Activated T-helper 1 cell treated with anti-CD3 and anti-CD28 coated beads, Interleukin-12 subunit alpha, Interleukin-12 subunit beta, Interleukin-2, Interleukin-4 antibody, amounts not matched to agents 30 ng/mL and 10 ng/mL and 1 ng/mL, durations not matched to agents 14 hours and 24 hours and 36 hours (primary cell): ENCODE results near the gene NEK2. TPM values are rescaled to one million over a fixed set of nuclear protein-coding genes. Genes with fewer than 3 reads are reported as not detected.
A peak's percentile ranks its signal among the peaks of the same experiment; 100 is the strongest.
"Not testable (repeated sequence)": the region's sequence is repeated elsewhere in the genome, so short reads cannot be mapped to it uniquely, and the experiment has no call there.

Experiments used
- DNase-seq: peaks from one replicate; pipeline ENCODE4 v3.0.0; 2021; ENCODE audit warnings: low spot score
- H3K27ac Mint-ChIP-seq: one replicate; pipeline ENCODE4 v1.8.0; 2021; ENCODE audit warnings: mild to moderate bottlenecking, mixed read lengths
- H3K27me3 Mint-ChIP-seq: one replicate; pipeline ENCODE4 v1.8.0; 2022; ENCODE audit warnings: mild to moderate bottlenecking, moderate library complexity, mixed read lengths; ENCODE audit not compliant: insufficient read depth
- H3K36me3 Mint-ChIP-seq: one replicate; pipeline ENCODE4 v1.8.0; 2021; ENCODE audit warnings: low read depth, mixed read lengths
- H3K4me1 Mint-ChIP-seq: one replicate; pipeline ENCODE4 v1.8.0; 2021; ENCODE audit warnings: low read depth, mixed read lengths
- H3K4me3 Mint-ChIP-seq: one replicate; pipeline ENCODE4 v1.8.0; 2021; ENCODE audit warnings: mild to moderate bottlenecking, moderate library complexity, mixed read lengths
- H3K9me3 Mint-ChIP-seq: one replicate; pipeline ENCODE4 v1.8.0; 2021; ENCODE audit warnings: mixed read lengths
- intact Hi-C: fragments of 100-400 bp; cut with micrococcal nuclease; formaldehyde crosslinking; loops from one replicate; pipeline ENCODE4 v1.15.1; 2024
- total RNA-seq: library from RNA; stranded (reverse); gene quantifications from 2 replicates; pipeline ENCODE4 v1.2.3, GENCODE V29; 2022

Gene NEK2
- 13.9 and 18.9 TPM in 2 replicates for total RNA-seq

DNA sequence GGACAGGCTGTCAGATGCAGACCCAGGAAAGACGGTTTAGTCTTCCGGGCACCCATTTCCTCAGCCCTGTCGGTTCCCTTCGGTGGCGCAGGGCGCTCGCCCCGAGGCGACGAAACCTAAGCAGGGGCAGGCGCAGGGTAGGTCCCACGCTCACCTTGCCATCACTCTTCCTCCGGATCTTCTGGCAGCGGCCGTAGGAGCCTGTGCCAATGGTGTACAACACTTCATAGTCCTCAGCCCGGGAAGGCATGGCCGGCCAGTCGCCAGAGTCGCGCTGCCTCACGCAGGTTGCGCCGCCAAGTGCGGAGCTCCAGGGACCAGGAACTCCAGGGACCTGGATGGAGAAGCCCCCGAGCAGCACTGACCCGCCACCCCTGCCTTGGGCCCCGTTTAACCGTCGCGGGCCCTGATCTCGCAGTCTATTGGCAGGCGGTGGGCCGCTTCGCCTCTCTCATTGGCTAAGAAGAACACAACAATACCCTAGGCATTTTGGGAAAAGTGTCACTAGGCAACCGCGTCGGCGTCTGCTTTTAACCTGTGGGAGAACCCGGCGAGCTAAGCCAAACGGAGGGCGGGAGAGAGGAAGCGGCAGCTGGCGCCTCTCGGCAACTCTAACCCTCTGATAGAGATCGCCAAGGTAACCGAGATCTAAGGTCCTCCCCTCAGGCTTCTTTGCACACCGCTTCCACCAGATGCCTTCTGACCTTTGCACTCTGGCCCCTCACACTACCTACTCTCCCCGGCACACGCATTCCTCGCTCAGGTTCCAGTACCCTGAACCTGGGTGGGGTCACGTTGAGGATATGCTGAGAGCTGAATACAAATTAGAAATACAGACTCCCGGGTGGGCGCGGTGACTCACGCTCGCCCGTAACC, at the start of gene NEK2:
TSS of gene NEK2 (minus strand) at position 392 of the 876 bp plus-strand sequence. CDS start at position 250, 142 bp downstream.
- H3K4me3 Mint-ChIP-seq, result peak within 1 kb of the TSS; percentile 95
- no peaks in the 10 kb centered on the region for H3K27me3 Mint-ChIP-seq
- H3K9me3 Mint-ChIP-seq, result no peaks in the 10 kb centered on the region
- H3K27ac Mint-ChIP-seq, result peak within 1 kb of the TSS; percentile 80
- H3K4me1 Mint-ChIP-seq, result peaks cover 42% of the 10 kb centered on the region
- H3K36me3 Mint-ChIP-seq, result peaks cover 17% of the 10 kb centered on the region
- peak; percentile 87 for DNase-seq
- intact Hi-C loops, result loop anchor here (1.0 to 10.0 kb wide), 7 partner anchors 96 to 1918 kb away; partner anchors contain the start of genes ANGEL2, DTL, INTS7 and NSL1

DNA sequence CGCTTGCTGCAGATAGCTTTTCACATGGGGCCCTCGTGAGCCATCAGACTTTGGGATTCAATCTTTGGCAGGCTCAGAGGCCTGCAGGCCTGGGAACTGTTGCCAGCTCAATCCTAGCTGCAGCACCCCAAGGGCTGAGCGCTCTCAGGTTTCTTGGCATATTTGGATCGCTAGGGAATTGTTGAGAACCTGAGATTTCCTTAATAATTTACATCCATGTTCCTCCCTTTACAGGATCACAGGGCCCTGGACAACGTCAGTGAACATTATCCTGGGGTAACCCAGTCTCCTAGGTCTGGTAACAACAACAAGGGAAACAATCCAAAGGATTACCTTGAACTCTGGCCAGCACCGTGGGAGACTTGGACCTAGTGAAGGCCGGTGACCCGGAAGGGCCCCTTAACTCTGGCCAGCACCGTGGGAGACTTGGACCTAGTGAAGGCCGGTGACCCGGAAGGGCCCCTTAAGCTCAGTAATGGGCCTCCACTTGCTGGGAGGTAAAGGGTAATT, 49.3 kb upstream of the NEK2 start:
- Mint-ChIP-seq H3K27ac (no peak overlapping the region), H3K4me3 (no peak overlapping the region), H3K27me3 (peaks cover 13% of the 10 kb centered on the region), H3K4me1 (no peaks in the 10 kb centered on the region), H3K9me3 (no peaks in the 10 kb centered on the region), H3K36me3 (no peaks in the 10 kb centered on the region)
- DNase-seq, result no peak
- intact Hi-C loops, result no loop called here

- no peak for DNase-seq
- H3K27ac Mint-ChIP-seq, result no peak overlapping the region
- H3K9me3 Mint-ChIP-seq, result no peaks in the 10 kb centered on the region
- no peaks in the 10 kb centered on the region for H3K36me3 Mint-ChIP-seq
- intact Hi-C loops, result no loop called here
- H3K4me1 Mint-ChIP-seq, result no peaks in the 10 kb centered on the region
- H3K4me3 Mint-ChIP-seq, result no peak overlapping the region
- peaks cover 13% of the 10 kb centered on the region for H3K27me3 Mint-ChIP-seq
These were observed 47.9 kb upstream of the NEK2 start for GRCh38 chr1:211723273-211723672.

DNA sequence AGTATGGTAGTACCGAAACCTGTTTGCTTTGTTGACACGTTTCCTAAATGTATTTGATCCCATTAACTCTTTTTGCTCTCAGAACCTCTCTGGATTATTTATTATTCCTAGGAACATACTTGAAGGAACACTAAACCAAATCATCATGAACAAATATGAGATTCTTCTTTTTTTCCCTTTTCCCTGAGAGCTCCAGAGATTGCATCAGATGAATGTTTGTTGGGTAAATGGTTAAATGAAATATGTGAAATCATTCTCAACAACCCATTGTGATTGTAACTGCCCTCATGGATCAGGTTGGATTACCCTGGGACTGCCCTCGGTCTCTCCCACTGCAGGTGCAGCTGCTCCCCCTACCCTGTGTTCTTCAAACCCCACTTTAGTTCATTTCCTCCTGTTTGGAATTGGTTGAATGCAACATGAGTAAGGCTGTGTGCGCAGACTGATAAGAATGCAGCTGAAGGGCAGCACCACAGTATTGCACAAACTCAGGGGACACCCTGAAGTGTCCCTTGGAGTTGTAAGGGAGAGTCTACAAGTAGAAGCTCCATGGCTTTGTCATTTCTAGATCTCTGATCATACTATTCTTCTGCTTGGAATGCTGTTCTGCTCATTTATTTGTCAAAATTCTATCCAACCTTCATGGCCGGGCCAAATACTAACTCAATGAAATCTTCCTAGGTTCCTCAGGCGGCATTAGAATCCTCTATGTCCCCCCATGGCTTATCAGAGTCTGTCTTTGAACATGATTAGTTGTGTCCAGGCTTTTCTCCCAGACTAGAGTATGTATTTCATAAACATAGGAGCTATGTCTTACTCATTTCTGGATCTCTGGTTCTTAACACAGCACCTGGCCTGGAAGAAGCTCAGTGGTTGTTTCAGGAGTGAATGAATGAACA, 47.1 kb upstream of the NEK2 start:
- Mint-ChIP-seq H3K4me3 (no peak overlapping the region), H3K4me1 (no peaks in the 10 kb centered on the region), H3K27me3 (peaks cover 16% of the 10 kb centered on the region), H3K9me3 (no peaks in the 10 kb centered on the region), H3K27ac (no peak overlapping the region), H3K36me3 (no peaks in the 10 kb centered on the region)
- no peak for DNase-seq
- intact Hi-C loops, result no loop called here

DNA sequence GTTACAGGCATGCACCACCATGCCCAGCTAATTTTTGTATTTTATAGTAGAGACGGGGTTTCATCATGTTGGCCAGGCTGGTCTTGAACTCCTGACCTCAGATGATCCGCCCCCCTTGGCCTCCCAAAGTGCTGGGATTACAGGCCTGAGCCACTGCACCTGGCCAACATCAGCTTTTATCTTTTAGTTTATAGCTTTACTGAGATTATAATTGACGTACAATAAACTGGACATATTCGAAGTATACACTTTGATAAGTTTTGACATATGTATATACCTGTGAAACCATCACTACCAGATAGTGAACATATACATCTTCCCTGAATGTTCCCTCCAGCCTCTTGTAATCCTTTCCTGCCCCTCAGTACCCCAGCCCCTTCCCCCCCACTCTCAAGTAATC, 41.1 kb upstream of the NEK2 start:
- H3K27ac Mint-ChIP-seq, H3K9me3 Mint-ChIP-seq, DNase-seq, H3K4me3 Mint-ChIP-seq, H3K36me3 Mint-ChIP-seq, H3K27me3 Mint-ChIP-seq, intact Hi-C loops, H3K4me1 Mint-ChIP-seq: not testable (repeated sequence)

- H3K27me3 Mint-ChIP-seq, result peaks cover 6% of the 10 kb centered on the region
- H3K9me3 Mint-ChIP-seq, result peaks cover 3% of the 10 kb centered on the region
- DNase-seq, result no peak
- H3K27ac Mint-ChIP-seq, result no peak overlapping the region
- H3K36me3 Mint-ChIP-seq, result no peaks in the 10 kb centered on the region
- no peak overlapping the region for H3K4me3 Mint-ChIP-seq
- H3K4me1 Mint-ChIP-seq, result no peaks in the 10 kb centered on the region
- intact Hi-C loops, result no loop called here
These were observed 40.5 kb upstream of the NEK2 start for GRCh38 chr1:211715971-211716370.

DNA sequence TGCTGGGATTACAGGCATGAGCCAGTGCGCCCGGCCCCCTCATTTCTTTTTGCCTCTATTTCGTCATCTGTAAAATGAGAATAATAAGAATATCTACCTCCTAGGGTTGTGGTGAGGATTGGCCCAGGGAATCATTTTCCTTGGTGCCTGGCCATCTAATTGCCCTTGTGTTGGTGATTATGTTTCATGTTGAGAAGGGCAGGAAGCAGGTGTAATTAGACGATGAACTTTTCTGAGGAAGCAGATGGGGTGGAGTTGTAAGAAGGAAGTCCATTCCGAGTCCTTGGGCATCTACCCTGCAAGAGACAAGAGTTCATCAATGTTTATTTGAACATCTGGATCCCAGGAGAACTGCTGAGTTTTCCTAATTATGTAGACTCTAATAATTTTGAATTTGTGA, 38.7 kb upstream of the NEK2 start:
- Mint-ChIP-seq H3K36me3 (no peaks in the 10 kb centered on the region), H3K4me3 (no peak overlapping the region), H3K4me1 (no peaks in the 10 kb centered on the region), H3K27ac (no peak overlapping the region), H3K9me3 (peaks cover 3% of the 10 kb centered on the region), H3K27me3 (peaks cover 6% of the 10 kb centered on the region)
- intact Hi-C loops, result no loop called here
- DNase-seq, result no peak

DNA sequence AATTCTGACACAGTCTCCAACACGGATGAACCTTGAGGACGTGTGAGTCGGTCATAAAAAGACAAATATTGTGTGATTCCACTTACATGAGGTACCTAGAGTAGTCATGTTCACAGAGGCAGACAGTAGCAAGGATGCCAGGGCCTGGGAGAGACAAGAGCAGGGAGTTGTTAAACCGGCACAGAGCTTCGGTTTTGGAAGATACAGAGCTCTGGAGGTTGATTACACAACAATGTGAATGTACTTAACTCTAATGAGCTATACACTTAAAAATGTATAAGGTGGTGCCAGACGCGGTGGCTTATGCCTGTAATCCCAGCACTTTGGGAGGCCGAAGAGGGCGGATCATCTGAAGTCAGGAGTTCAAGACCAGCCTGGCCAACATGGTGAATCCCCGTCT, 37.8 kb upstream of the NEK2 start:
- intact Hi-C loops, result no loop called here
- DNase-seq, result no peak
- no peaks in the 10 kb centered on the region for H3K4me1 Mint-ChIP-seq
- peaks cover 3% of the 10 kb centered on the region for H3K9me3 Mint-ChIP-seq
- H3K36me3 Mint-ChIP-seq, result no peaks in the 10 kb centered on the region
- no peak overlapping the region for H3K4me3 Mint-ChIP-seq
- peaks cover 6% of the 10 kb centered on the region for H3K27me3 Mint-ChIP-seq
- H3K27ac Mint-ChIP-seq, result no peak overlapping the region

- DNase-seq, result no peak
- Mint-ChIP-seq H3K36me3 (no peaks in the 10 kb centered on the region), H3K4me3 (no peak overlapping the region), H3K4me1 (no peaks in the 10 kb centered on the region), H3K27ac (no peak overlapping the region), H3K9me3 (no peaks in the 10 kb centered on the region), H3K27me3 (peaks cover 2% of the 10 kb centered on the region)
- intact Hi-C loops, result no loop called here
These were observed 35.9 kb upstream of the NEK2 start for GRCh38 chr1:211711315-211711705.

- no peak for DNase-seq
- Mint-ChIP-seq H3K27me3 (peaks cover 2% of the 10 kb centered on the region), H3K27ac (no peak overlapping the region), H3K4me3 (no peak overlapping the region), H3K4me1 (no peaks in the 10 kb centered on the region), H3K9me3 (no peaks in the 10 kb centered on the region), H3K36me3 (no peaks in the 10 kb centered on the region)
- intact Hi-C loops, result no loop called here
These were observed 35.3 kb upstream of the NEK2 start for GRCh38 chr1:211710566-211711314.

GRCh38 chr1:211708926-211709325, 33.5 kb upstream of the NEK2 start:
- no peaks in the 10 kb centered on the region for H3K36me3 Mint-ChIP-seq
- H3K27ac Mint-ChIP-seq, result no peak overlapping the region
- no peak for DNase-seq
- intact Hi-C loops, result no loop called here
- H3K4me1 Mint-ChIP-seq, result no peaks in the 10 kb centered on the region
- H3K4me3 Mint-ChIP-seq, result no peak overlapping the region
- no peaks in the 10 kb centered on the region for H3K9me3 Mint-ChIP-seq
- peaks cover 2% of the 10 kb centered on the region for H3K27me3 Mint-ChIP-seq

- no peak overlapping the region for H3K27ac Mint-ChIP-seq
- H3K4me3 Mint-ChIP-seq, result no peak overlapping the region
- peaks cover 2% of the 10 kb centered on the region for H3K27me3 Mint-ChIP-seq
- no peaks in the 10 kb centered on the region for H3K36me3 Mint-ChIP-seq
- no peaks in the 10 kb centered on the region for H3K4me1 Mint-ChIP-seq
- no peak for DNase-seq
- H3K9me3 Mint-ChIP-seq, result no peaks in the 10 kb centered on the region
- intact Hi-C loops, result no loop called here
These were observed 32.6 kb upstream of the NEK2 start for GRCh38 chr1:211708006-211708405.
